Measurements from ENCODE around the gene ISCA1.

ISCA1 gene

GRCh38 chr9:86275962-86276361, 6.4 kb downstream of the ISCA1 start:
- ChIA-PET CTCF (interaction anchor here (1.0 to 1.4 kb wide), 3 partner anchors 9 to 71 kb away, joined by 3 to 4 read pairs (median 4); no protein-coding TSS in a partner anchor), POLR2A (no interaction called here)
- Histone ChIP-seq H3K4me1 (ENCODE audit: control extremely low read depth in 1 of 4, control insufficient read depth in 4 of 4, insufficient read depth in 4 of 4, low read length in 3 of 4) (peaks cover 3 to 14% (median 10%) of the 10 kb centered on the region in 4 experiments), H3K4me3 (ENCODE audit: control insufficient read depth in 1 of 7, extremely low read depth in 1 of 7, insufficient read depth in 4 of 7, low read depth in 2 of 7, low read length in 6 of 7) (no peak overlapping the region), H3K36me3 (ENCODE audit: control insufficient read depth in 4 of 4, insufficient read depth in 4 of 4, low read length in 3 of 4) (peaks cover 10 to 33% (median 20%) of the 10 kb centered on the region in 4 experiments), H3K27me3 (replicated peaks in 2 of 5; ENCODE audit: control insufficient read depth in 4 of 5, insufficient read depth in 5 of 5, low read length in 4 of 5) (no peaks in the 10 kb centered on the region), H3K9me3 (ENCODE audit: control extremely low read depth in 1 of 5, control insufficient read depth in 4 of 5, insufficient read depth in 2 of 5, low read depth in 1 of 5, low read length in 4 of 5) (peaks cover 0 to 3% (median 0%) of the 10 kb centered on the region in 5 experiments), H3K27ac (ENCODE audit: insufficient read depth in 1 of 2, low read depth in 1 of 2, low read length in 2 of 2, poor library complexity in 1 of 2, severe bottlenecking in 2 of 2) (no peak overlapping the region)
- peak in 2 of 3 donors; percentile 30 to 32 for DNase-seq
- 100% methylated on average over 1 of the region's 3 CpGs for WGBS (ENCODE audit: insufficient coverage)

GRCh38 chr9:86274821-86275643, 7.3 kb downstream of the ISCA1 start:
- H3K27ac ChIP-seq (ENCODE audit: insufficient read depth in 1 of 2, low read depth in 1 of 2, low read length in 2 of 2, poor library complexity in 1 of 2, severe bottlenecking in 2 of 2), result peak overlapping the region in 1 of 2 experiments; percentile 7
- H3K9me3 ChIP-seq (ENCODE audit: control extremely low read depth in 1 of 5, control insufficient read depth in 4 of 5, insufficient read depth in 2 of 5, low read depth in 1 of 5, low read length in 4 of 5), result peaks cover 0 to 3% (median 0%) of the 10 kb centered on the region in 5 experiments
- H3K27me3 ChIP-seq (replicated peaks in 2 of 5; ENCODE audit: control insufficient read depth in 4 of 5, insufficient read depth in 5 of 5, low read length in 4 of 5), result no peaks in the 10 kb centered on the region
- DNase-seq, result no peak
- WGBS (ENCODE audit: insufficient coverage), result 97% methylated on average over 5 of the region's 7 CpGs
- CTCF ChIA-PET, result interaction anchor here (1.0 to 1.4 kb wide), 3 partner anchors 8 to 70 kb away, joined by 3 to 4 read pairs (median 4); no protein-coding TSS in a partner anchor
- peaks cover 10 to 33% (median 20%) of the 10 kb centered on the region in 4 experiments for H3K36me3 ChIP-seq (ENCODE audit: control insufficient read depth in 4 of 4, insufficient read depth in 4 of 4, low read length in 3 of 4)
- H3K4me1 ChIP-seq (ENCODE audit: control extremely low read depth in 1 of 4, control insufficient read depth in 4 of 4, insufficient read depth in 4 of 4, low read length in 3 of 4), result peaks cover 0 to 8% (median 4%) of the 10 kb centered on the region in 4 experiments
- H3K4me3 ChIP-seq (ENCODE audit: control insufficient read depth in 1 of 7, extremely low read depth in 1 of 7, insufficient read depth in 4 of 7, low read depth in 2 of 7, low read length in 6 of 7), result no peak overlapping the region
- POLR2A ChIA-PET, result no interaction called here

GRCh38 chr9:86272221-86272620, 10.1 kb downstream of the ISCA1 start:
- Histone ChIP-seq H3K4me1 (ENCODE audit: control extremely low read depth in 1 of 4, control insufficient read depth in 4 of 4, insufficient read depth in 4 of 4, low read length in 3 of 4) (peaks cover 0 to 3% (median under 1%) of the 10 kb centered on the region in 4 experiments), H3K4me3 (ENCODE audit: control insufficient read depth in 1 of 7, extremely low read depth in 1 of 7, insufficient read depth in 4 of 7, low read depth in 2 of 7, low read length in 6 of 7) (no peak overlapping the region), H3K27ac (ENCODE audit: insufficient read depth in 1 of 2, low read depth in 1 of 2, low read length in 2 of 2, poor library complexity in 1 of 2, severe bottlenecking in 2 of 2) (no peak overlapping the region), H3K27me3 (replicated peaks in 2 of 5; ENCODE audit: control insufficient read depth in 4 of 5, insufficient read depth in 5 of 5, low read length in 4 of 5) (no peaks in the 10 kb centered on the region), H3K9me3 (ENCODE audit: control extremely low read depth in 1 of 5, control insufficient read depth in 4 of 5, insufficient read depth in 2 of 5, low read depth in 1 of 5, low read length in 4 of 5) (peaks cover 0 to 3% (median 0%) of the 10 kb centered on the region in 5 experiments), H3K36me3 (ENCODE audit: control insufficient read depth in 4 of 4, insufficient read depth in 4 of 4, low read length in 3 of 4) (peaks cover 13 to 34% (median 22%) of the 10 kb centered on the region in 4 experiments)
- POLR2A ChIA-PET, result no interaction called here
- DNase-seq, result no peak
- CTCF ChIA-PET, result no interaction called here
- WGBS (ENCODE audit: insufficient coverage), result 100% methylated on average over 1 of the region's 4 CpGs

GRCh38 chr9:86263876-86264275, 18.5 kb downstream of the ISCA1 start:
- 96% methylated on average over 3 of the region's 6 CpGs for WGBS (ENCODE audit: insufficient coverage)
- no peak for DNase-seq
- ChIA-PET POLR2A (interaction anchor here (0.6 kb wide), 1 partner anchor 553 kb away, joined by 3 read pairs; no protein-coding TSS in a partner anchor), CTCF (interaction anchor here (1.5 kb wide), 1 partner anchor 11 kb away, joined by 3 read pairs; no protein-coding TSS in a partner anchor)
- Histone ChIP-seq H3K27ac (ENCODE audit: insufficient read depth in 1 of 2, low read depth in 1 of 2, low read length in 2 of 2, poor library complexity in 1 of 2, severe bottlenecking in 2 of 2) (no peak overlapping the region), H3K9me3 (ENCODE audit: control extremely low read depth in 1 of 5, control insufficient read depth in 4 of 5, insufficient read depth in 2 of 5, low read depth in 1 of 5, low read length in 4 of 5) (no peaks in the 10 kb centered on the region), H3K27me3 (replicated peaks in 2 of 5; ENCODE audit: control insufficient read depth in 4 of 5, insufficient read depth in 5 of 5, low read length in 4 of 5) (no peaks in the 10 kb centered on the region), H3K4me1 (ENCODE audit: control extremely low read depth in 1 of 4, control insufficient read depth in 4 of 4, insufficient read depth in 4 of 4, low read length in 3 of 4) (no peaks in the 10 kb centered on the region), H3K36me3 (ENCODE audit: control insufficient read depth in 4 of 4, insufficient read depth in 4 of 4, low read length in 3 of 4) (peaks cover 10 to 33% (median 17%) of the 10 kb centered on the region in 4 experiments), H3K4me3 (ENCODE audit: control insufficient read depth in 1 of 7, extremely low read depth in 1 of 7, insufficient read depth in 4 of 7, low read depth in 2 of 7, low read length in 6 of 7) (no peak overlapping the region)

GRCh38 chr9:86262492-86262891, 19.8 kb downstream of the ISCA1 start:
- WGBS (ENCODE audit: insufficient coverage), result 89% methylated on average over 3 of the region's 4 CpGs
- Histone ChIP-seq H3K27ac (ENCODE audit: insufficient read depth in 1 of 2, low read depth in 1 of 2, low read length in 2 of 2, poor library complexity in 1 of 2, severe bottlenecking in 2 of 2) (no peak overlapping the region), H3K27me3 (replicated peaks in 2 of 5; ENCODE audit: control insufficient read depth in 4 of 5, insufficient read depth in 5 of 5, low read length in 4 of 5) (no peaks in the 10 kb centered on the region), H3K9me3 (ENCODE audit: control extremely low read depth in 1 of 5, control insufficient read depth in 4 of 5, insufficient read depth in 2 of 5, low read depth in 1 of 5, low read length in 4 of 5) (no peaks in the 10 kb centered on the region), H3K36me3 (ENCODE audit: control insufficient read depth in 4 of 4, insufficient read depth in 4 of 4, low read length in 3 of 4) (peaks cover 4 to 26% (median 16%) of the 10 kb centered on the region in 4 experiments), H3K4me1 (ENCODE audit: control extremely low read depth in 1 of 4, control insufficient read depth in 4 of 4, insufficient read depth in 4 of 4, low read length in 3 of 4) (no peaks in the 10 kb centered on the region), H3K4me3 (ENCODE audit: control insufficient read depth in 1 of 7, extremely low read depth in 1 of 7, insufficient read depth in 4 of 7, low read depth in 2 of 7, low read length in 6 of 7) (no peak overlapping the region)
- CTCF ChIA-PET, result interaction anchor here (1.4 kb wide), 1 partner anchor 40 kb away, joined by 3 read pairs; no protein-coding TSS in a partner anchor
- POLR2A ChIA-PET, result interaction anchor here (0.6 kb wide), 1 partner anchor 440 kb away, joined by 3 read pairs; no protein-coding TSS in a partner anchor
- no peak for DNase-seq

GRCh38 chr9:86259557-86259956, 22.8 kb downstream of the ISCA1 start, which contains the start of gene C9orf153:
Gene C9orf153, minus strand, starts transcription at chr9:86259657. Its CDS starts 30,054 bp downstream, at chr9:86229603.
- Histone ChIP-seq H3K4me3 (ENCODE audit: control insufficient read depth in 1 of 7, extremely low read depth in 1 of 7, insufficient read depth in 4 of 7, low read depth in 2 of 7, low read length in 6 of 7) (no peak within 1 kb of the TSS), H3K27ac (ENCODE audit: insufficient read depth in 1 of 2, low read depth in 1 of 2, low read length in 2 of 2, poor library complexity in 1 of 2, severe bottlenecking in 2 of 2) (no peak within 1 kb of the TSS), H3K36me3 (ENCODE audit: control insufficient read depth in 4 of 4, insufficient read depth in 4 of 4, low read length in 3 of 4) (peaks cover 4 to 21% (median 16%) of the 10 kb centered on the region in 4 experiments), H3K9me3 (ENCODE audit: control extremely low read depth in 1 of 5, control insufficient read depth in 4 of 5, insufficient read depth in 2 of 5, low read depth in 1 of 5, low read length in 4 of 5) (no peaks in the 10 kb centered on the region), H3K27me3 (replicated peaks in 2 of 5; ENCODE audit: control insufficient read depth in 4 of 5, insufficient read depth in 5 of 5, low read length in 4 of 5) (no peaks in the 10 kb centered on the region), H3K4me1 (ENCODE audit: control extremely low read depth in 1 of 4, control insufficient read depth in 4 of 4, insufficient read depth in 4 of 4, low read length in 3 of 4) (no peaks in the 10 kb centered on the region)
- ChIA-PET POLR2A (interaction anchor here (0.6 kb wide), 1 partner anchor 66 kb away, joined by 3 read pairs; no protein-coding TSS in a partner anchor), CTCF (no interaction called here)
- no peak for DNase-seq
- 91% methylated on average over 6 of the region's 8 CpGs for WGBS (ENCODE audit: insufficient coverage)

Measured in common myeloid progenitor, CD34-positive (primary cell).